Measurements from ENCODE around the gene HHATL. TPM values are rescaled to one million over a fixed set of nuclear protein-coding genes. Genes with fewer than 3 reads are reported as not detected.

HHATL gene
- total RNA-seq, 1 donor from 2014 or later, result not detected

DNA sequence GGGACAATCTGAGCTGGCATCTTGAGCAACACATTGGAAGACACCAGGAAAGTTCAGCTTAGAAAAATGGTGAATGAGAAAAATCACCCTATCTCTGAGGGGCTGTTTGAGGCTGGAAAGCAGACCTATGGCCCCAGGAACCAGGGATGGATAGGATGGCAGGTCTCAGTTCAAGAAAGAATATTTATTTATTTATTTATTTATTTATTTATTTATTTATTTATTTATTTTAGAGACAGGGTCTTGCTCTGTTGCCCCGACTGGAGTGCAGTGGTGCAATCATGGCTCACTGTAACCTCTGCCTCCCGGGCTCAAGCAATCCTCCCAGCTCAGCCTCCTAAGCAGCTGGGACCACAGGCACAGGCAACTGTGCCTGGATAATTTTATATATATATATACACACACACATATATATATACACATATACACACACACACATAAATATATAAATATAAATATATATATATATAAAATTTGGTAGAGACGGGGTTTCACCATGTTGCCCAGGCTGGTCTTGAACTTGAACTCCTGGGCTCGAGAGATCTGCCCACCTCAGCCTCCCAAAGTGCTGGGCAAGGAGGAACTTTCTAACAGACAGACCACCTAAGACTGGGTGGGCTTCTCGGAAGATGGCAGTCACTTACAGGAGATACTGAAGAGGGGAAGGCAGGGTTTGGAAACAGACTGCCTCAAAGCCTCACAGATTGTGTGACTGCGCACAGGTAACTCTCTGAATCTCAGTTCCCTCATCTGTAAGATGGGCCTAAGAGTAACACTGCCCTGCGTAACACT is 40.8 kb upstream of the HHATL start:
- H3K27me3 Mint-ChIP-seq (ENCODE audit: low read depth), result peaks cover 2% of the 10 kb centered on the region

GRCh38 chr3:42742688-42743087 is 40.1 kb upstream of the HHATL start:
- no peak for TF ChIP-seq CTCF (IDR thresholded peaks at IDR 0.05)
- Mint-ChIP-seq H3K4me3 (ENCODE audit: unreplicated experiment) (no peak overlapping the region), H3K36me3 (ENCODE audit: low read depth) (no peaks in the 10 kb centered on the region), H3K9me3 (ENCODE audit: low read depth) (peaks cover 5% of the 10 kb centered on the region), H3K27ac (ENCODE audit: unreplicated experiment) (no peak overlapping the region), H3K27me3 (ENCODE audit: low read depth) (peaks cover 2% of the 10 kb centered on the region), H3K4me1 (ENCODE audit: low read depth) (peaks cover 7% of the 10 kb centered on the region)
- no peak for DNase-seq (ENCODE audit: low spot score)

More for the DNA sequence above, 40.8 kb upstream of the HHATL start:
- no peak for TF ChIP-seq CTCF (IDR thresholded peaks at IDR 0.05)
- H3K4me1 Mint-ChIP-seq (ENCODE audit: low read depth), result peaks cover 7% of the 10 kb centered on the region
- H3K9me3 Mint-ChIP-seq (ENCODE audit: low read depth), result peaks cover 2% of the 10 kb centered on the region
- H3K27ac Mint-ChIP-seq (ENCODE audit: unreplicated experiment), result no peak overlapping the region
- no peak overlapping the region for H3K4me3 Mint-ChIP-seq (ENCODE audit: unreplicated experiment)
- H3K36me3 Mint-ChIP-seq (ENCODE audit: low read depth), result no peaks in the 10 kb centered on the region
- no peak for DNase-seq (ENCODE audit: low spot score)

DNA sequence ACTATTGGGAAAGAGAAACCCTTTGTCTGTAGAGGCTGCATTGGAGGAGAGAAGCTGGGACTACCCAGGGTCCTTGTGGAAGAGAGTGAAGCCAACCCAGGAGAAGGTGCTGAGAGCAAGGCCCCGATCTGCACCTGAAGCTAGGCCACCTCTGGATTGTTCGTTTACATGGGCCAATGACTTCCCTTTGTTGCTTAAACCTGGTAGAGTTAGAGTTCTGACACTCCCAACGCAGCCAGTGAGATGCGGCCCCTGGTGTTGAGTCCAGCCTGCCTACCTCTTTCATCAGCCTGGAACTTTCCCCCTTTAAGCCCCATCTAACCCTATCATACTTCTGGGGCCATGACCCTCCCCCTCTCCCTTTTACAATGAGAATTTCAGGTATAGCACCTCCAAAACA is 39.7 kb upstream of the HHATL start:
- Mint-ChIP-seq H3K4me3 (ENCODE audit: unreplicated experiment) (no peak overlapping the region), H3K4me1 (ENCODE audit: low read depth) (peaks cover 7% of the 10 kb centered on the region), H3K36me3 (ENCODE audit: low read depth) (no peaks in the 10 kb centered on the region), H3K27me3 (ENCODE audit: low read depth) (peaks cover 2% of the 10 kb centered on the region), H3K27ac (ENCODE audit: unreplicated experiment) (no peak overlapping the region), H3K9me3 (ENCODE audit: low read depth) (peaks cover 5% of the 10 kb centered on the region)
- DNase-seq (ENCODE audit: low spot score), result no peak
- TF ChIP-seq CTCF (IDR thresholded peaks at IDR 0.05), result no peak

- TF ChIP-seq CTCF (IDR thresholded peaks at IDR 0.05), result no peak
- H3K4me3 Mint-ChIP-seq (ENCODE audit: unreplicated experiment), result no peak overlapping the region
Measured at GRCh38 chr3:42741796-42742195, 39.2 kb upstream of the HHATL start.

DNA sequence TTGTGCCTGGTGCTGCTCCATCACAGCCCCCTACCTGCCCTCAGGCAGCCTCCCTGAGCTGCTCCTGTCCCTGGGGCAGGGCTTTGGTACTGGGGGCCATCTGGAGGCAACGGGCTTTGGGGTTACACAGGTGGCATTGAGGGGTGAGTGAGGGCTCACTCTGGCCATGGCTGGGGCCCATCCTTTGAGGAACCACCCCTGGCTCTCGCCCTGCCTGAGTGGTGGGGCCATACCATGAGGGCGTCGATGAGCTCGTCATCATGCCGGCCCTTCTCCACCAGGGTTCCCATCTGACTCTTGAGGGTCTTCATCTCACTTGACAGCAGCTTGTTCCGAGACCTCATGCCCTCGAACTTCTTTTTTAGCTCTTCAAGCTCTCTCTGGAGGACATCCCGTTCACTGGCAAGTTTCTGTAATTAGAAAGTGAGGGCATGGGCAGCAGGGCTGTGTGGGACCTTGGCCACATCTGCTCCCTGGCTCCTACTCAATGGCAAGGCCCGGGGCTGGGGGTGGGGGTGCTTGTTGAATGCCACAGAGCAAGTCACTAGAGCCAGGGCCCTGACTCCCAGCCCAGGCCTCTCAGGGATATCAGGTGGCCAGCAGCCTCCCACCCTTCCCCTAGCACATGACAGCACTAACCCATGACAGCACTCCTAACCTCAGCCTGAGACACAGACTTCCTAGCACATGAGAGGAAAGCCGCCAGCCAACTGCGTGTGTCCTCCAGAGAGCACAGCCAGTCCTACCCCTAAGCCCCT is 37.0 kb upstream of the HHATL start:
- H3K9me3 Mint-ChIP-seq (ENCODE audit: low read depth), result peaks cover 5% of the 10 kb centered on the region
- no peak overlapping the region for H3K27ac Mint-ChIP-seq (ENCODE audit: unreplicated experiment)
- peaks cover 6% of the 10 kb centered on the region for H3K27me3 Mint-ChIP-seq (ENCODE audit: low read depth)
- no peak overlapping the region for H3K4me3 Mint-ChIP-seq (ENCODE audit: unreplicated experiment)
- no peak for DNase-seq (ENCODE audit: low spot score)
- no peaks in the 10 kb centered on the region for H3K36me3 Mint-ChIP-seq (ENCODE audit: low read depth)
- no peaks in the 10 kb centered on the region for H3K4me1 Mint-ChIP-seq (ENCODE audit: low read depth)
- no peak for TF ChIP-seq CTCF (IDR thresholded peaks at IDR 0.05)

More at GRCh38 chr3:42741796-42742195, 39.2 kb upstream of the HHATL start:
- H3K36me3 Mint-ChIP-seq (ENCODE audit: low read depth), result no peaks in the 10 kb centered on the region
- no peak for DNase-seq (ENCODE audit: low spot score)
- H3K27ac Mint-ChIP-seq (ENCODE audit: unreplicated experiment), result no peak overlapping the region
- peaks cover 6% of the 10 kb centered on the region for H3K4me1 Mint-ChIP-seq (ENCODE audit: low read depth)
- H3K27me3 Mint-ChIP-seq (ENCODE audit: low read depth), result peaks cover 2% of the 10 kb centered on the region
- H3K9me3 Mint-ChIP-seq (ENCODE audit: low read depth), result peaks cover 5% of the 10 kb centered on the region
